HG03575 (cell line): ENCODE results near the gene DNAJC13.
"Not testable (repeated sequence)": the region's sequence is repeated elsewhere in the genome, so short reads cannot be mapped to it uniquely, and the experiment has no call there.

Experiments used
- ATAC-seq: cut with Tn5 transposase; IDR thresholded peaks from one replicate; pipeline ENCODE4 v1.9.1; 2021; ENCODE audit not compliant: unreplicated experiment, insufficient number of reproducible peaks, low FRiP score; ENCODE audit errors: extremely low read depth

DNAJC13 gene

GRCh38 chr3:132522353-132522752 lies 105.1 kb downstream of the DNAJC13 start:
- no peak for ATAC-seq

DNA sequence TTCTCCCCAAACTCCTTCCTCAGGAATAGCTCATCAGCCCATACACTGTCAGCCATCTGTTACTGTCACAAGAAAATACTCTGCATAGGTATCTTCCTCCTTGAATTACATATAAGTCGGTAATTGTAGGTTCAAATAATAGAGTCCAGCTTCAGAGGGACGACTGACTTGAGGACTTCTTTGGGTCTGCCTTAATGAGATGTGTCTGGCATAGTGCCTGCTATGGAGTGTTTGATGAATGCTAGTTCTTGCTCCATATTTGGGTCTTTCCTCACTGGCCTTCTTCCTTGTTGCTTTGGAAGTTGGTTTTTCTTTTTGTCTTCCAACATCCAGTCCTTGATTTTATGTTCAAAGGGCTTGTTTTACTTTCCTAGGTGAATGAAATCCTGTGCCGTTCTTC lies 113.3 kb downstream of the DNAJC13 start:
- no peak for ATAC-seq

DNA sequence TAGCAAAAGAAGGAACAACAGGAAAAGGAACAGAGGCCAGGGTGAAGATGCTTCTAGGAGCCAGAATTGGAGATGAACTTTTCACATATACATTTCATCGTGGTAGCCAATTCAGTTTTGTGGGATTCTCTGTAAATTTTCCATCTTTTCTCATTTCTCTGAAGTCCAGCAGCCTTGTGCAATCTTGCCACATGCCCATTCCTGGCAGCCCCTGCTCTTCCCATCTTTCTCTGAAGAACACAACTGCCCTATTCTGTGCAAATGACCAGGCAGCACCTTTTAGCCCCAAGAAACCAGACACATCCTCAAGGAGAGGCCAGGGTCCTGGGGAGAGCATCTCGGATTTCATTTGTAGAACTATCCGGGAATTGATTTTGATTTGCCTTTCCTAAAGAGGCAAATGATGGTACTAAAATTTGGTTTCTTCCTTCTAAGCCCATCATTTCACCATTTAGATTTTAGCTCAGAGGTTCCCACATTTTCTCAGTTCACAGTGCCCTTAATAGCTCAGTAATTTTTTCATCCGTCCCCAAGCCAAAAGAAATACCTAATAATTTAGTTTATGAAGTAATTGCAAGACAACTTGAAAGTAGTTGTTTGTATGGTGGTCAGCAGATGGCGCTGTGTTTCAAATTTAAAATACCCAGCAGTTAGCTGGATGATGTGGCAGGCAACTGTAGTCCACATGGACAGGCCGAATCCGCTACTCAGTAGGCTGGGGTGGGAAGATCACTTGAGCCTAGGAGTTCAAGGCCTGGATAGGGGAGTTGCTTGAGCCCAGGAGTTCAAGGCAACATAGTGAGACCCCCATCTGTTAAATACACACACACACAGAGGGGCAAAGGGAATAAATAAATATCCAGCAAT lies 118.5 kb downstream of the DNAJC13 start:
- no peak for ATAC-seq

DNA sequence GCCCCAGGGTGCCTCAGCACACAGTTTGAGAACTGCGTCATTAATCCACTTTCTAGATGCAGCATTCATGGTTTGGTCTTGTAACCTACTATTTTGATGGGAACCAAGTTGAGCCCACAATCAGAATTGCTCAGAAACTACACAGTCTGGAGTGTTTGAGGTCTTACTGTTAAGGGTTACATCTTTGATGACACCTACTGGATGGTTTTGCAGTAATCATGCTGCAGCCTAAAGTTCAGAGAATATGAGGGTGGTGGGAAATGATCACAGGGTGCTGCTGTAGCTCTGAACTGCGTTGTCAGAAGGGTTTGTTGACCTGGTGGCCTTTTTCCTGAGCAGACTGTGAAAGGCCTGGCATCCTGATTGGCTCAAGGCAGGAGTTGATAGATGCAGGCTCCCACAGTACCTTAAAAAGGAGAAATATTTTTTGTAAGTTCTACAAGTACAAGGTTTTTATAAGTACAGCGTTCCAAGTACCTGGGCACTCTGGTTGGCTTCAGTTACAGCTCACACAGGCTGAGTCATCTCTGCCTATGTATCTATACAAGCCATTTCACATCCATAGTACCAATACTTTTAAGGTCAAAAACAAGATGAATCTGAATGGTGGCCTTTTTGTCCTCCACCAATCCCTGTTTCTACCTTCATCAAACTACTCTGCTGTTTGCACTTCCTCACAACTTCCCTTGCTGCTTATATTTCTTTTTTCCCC lies 119.3 kb downstream of the DNAJC13 start:
- no peak for ATAC-seq

GRCh38 chr3:132537297-132537696 lies 120.0 kb downstream of the DNAJC13 start:
- no peak for ATAC-seq

GRCh38 chr3:132538072-132538471 lies 120.8 kb downstream of the DNAJC13 start:
- no peak for ATAC-seq

- ATAC-seq = no peak
Observed at GRCh38 chr3:132539681-132540080, 122.4 kb downstream of the DNAJC13 start.

DNA sequence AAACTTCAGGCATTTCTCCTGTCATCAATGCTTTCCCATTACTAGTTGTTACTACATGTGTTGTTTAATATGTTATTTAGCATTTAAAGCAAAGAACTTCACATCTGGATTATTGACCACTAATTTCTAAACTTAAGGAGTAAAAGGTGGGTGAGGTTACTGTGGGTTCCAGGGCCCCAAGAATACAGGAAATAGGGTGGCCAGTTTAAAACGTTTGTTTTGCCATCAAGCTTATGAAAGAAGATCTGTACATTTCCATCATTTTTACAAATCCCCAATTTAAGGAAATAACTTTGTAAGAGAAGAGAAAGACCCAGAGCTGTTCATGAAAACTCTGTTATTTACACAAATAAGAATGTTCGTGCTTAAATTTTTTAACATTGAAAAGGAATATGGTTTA lies 125.3 kb downstream of the DNAJC13 start:
- ATAC-seq = no peak

DNA sequence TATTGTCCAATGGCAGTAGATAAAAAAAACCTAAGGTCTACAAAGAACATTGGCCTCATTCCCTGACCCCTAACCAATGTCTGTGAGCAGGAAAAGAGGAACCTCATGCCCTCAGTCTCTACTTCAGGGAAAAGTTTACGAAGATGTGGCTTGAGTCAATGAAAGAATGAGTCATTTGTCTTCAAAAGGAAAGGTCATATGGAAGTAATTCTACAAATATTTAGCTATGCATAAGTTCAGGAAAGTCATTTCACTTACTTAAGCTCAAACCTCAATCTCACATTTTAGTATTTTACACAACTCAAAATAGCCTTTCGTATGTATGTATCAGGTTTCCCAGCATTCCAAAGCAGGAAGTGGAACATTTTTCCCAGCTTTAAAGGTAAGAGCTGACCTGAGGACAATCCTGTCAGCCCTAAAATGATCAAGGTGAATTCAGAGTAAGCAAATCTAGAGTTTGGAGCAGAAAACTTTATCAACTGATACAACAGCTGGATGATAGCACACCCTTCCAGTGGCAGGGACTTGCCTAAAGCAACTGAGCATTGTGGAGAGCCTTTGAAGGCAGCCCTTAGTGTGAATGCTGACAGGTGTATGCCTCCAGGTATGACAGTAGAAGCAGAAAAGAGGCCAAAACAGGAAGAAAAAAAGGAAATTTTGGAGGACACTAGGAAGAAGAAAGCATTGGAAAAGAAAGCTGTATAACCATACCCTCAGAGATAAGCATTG lies 125.9 kb downstream of the DNAJC13 start:
- ATAC-seq = no peak

- ATAC-seq = no peak
Observed at GRCh38 chr3:132544130-132544529, 126.8 kb downstream of the DNAJC13 start.

DNA sequence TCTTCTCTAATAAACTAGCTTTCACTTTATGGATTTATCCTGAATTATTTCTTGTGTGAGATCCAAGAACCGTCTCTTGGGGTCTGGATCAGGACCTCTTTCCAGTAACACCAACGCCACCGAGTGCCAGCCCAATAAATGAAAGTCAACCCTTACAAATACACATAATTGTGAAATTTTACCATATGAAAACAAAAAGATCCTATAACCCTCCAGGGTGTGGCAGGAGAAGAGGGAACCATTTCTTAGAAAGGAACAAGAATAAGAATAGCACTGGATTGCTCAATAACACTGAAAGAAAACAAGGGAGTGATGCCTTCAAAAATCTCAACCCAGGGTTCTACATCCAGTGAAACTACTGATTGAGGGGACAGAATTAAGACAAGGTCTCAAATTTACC lies 128.2 kb downstream of the DNAJC13 start:
- ATAC-seq = no peak

- no peak for ATAC-seq
Observed at GRCh38 chr3:132549169-132549568, 131.9 kb downstream of the DNAJC13 start.

- no peak for ATAC-seq
Observed at GRCh38 chr3:132549890-132550578, 132.7 kb downstream of the DNAJC13 start.

- ATAC-seq = no peak
Observed at GRCh38 chr3:132550579-132551305, 133.4 kb downstream of the DNAJC13 start.

DNA sequence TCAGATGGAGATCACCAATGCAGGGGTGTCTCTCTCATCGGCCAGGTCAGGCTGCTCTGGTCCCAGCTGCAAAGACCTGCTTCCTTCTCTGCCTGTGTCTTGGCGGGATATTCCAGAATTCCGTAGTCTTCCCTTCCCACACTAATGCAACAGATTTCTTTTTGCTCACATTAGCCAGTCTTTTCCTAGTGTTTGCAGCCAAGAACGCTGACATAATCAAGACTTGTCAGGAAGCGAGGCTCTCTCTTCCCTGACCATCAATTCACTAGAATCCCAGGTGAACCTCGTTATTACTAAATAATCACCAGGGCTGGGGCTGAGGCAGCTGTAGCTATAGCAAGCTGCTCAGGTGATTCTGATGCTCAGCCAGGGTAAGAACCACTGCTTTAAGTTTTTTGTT lies 136.5 kb downstream of the DNAJC13 start:
- ATAC-seq = no peak

DNA sequence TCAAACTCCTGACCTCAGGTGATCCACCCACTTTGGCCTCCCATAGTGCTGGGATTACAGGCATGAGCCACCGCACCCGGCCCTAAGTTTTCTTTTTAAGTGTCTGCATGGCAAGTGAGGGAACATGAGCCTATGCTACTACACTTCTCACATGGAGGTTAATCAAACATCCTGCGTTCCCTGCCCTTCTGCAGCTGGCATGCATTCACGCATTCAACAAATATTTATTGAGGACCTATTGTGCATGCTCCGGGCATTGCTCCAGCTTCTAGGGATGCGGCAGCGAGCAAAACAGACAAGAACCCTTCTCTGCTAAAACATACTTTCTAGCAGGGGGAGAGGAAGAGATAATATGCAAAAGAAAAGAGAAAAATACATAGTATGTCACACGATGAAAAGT lies 137.1 kb downstream of the DNAJC13 start:
- ATAC-seq = no peak

GRCh38 chr3:132555306-132556035 lies 138.2 kb downstream of the DNAJC13 start:
- ATAC-seq = no peak

DNA sequence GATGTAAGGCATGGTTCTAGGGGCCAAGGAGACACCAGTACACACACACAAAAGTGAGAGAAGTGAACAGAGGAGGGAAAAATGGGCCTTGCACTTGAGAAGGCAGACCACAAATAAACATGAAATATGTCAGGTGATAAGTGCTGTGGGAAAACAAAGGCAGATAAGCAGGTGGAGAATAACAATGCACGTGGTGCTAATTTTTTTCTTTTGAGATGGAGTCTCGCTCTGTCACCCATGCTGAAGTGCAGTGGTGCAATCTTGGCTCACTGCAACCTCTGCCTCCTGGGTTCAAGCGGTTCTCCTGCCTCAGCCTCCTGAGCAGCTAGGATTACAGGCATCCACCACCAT lies 138.7 kb downstream of the DNAJC13 start:
- not testable (repeated sequence) for ATAC-seq
